Osteoblast (primary cell): ENCODE results near the gene SIGLEC9. TPM values are rescaled to one million over a fixed set of nuclear protein-coding genes. Genes with fewer than 3 reads are reported as not detected.

Experiments used
- DNase-seq: peaks from one replicate; pipeline ENCODE4 v3.0.0; 2011; ENCODE audit warnings: low spot score, mixed read lengths; ENCODE audit not compliant: insufficient read length; ENCODE audit errors: missing footprints
- H2AFZ ChIP-seq: 2 replicates; pipeline ENCODE4 v1.6.0; 2011; ENCODE audit warnings: mild to moderate bottlenecking, low read length
- H3K27ac ChIP-seq: 2 replicates; pipeline ENCODE4 v1.5.1; 2011; ENCODE audit warnings: mild to moderate bottlenecking, low read depth, low read length, moderate library complexity
- H3K27me3 ChIP-seq: 2 replicates; pipeline ENCODE4 v1.6.0; 2012; ENCODE audit warnings: mild to moderate bottlenecking, control low read depth, inconsistent platforms, low read length, moderate library complexity; ENCODE audit not compliant: insufficient read depth
- H3K36me3 ChIP-seq: 2 replicates; pipeline ENCODE4 v1.5.1; 2011; ENCODE audit warnings: mild to moderate bottlenecking, low read length, control low read depth, moderate library complexity; ENCODE audit not compliant: insufficient read depth
- H3K4me1 ChIP-seq: 2 replicates; pipeline ENCODE4 v1.5.1; 2011; ENCODE audit warnings: mild to moderate bottlenecking, low read length, control low read depth, moderate library complexity; ENCODE audit not compliant: insufficient read depth
- H3K4me2 ChIP-seq: 2 replicates; pipeline ENCODE4 v1.6.0; 2011; ENCODE audit warnings: mild to moderate bottlenecking, low read length; ENCODE audit not compliant: insufficient read depth
- H3K4me3 ChIP-seq: fragments of 200-600 bp; sonication (generic); 3 replicates; pipeline ENCODE4 v1.5.1; 2012; ENCODE audit warnings: mild to moderate bottlenecking, low read length, inconsistent platforms; ENCODE audit not compliant: insufficient read depth
- H3K79me2 ChIP-seq: 2 replicates; pipeline ENCODE4 v1.6.0; 2012; ENCODE audit warnings: mild to moderate bottlenecking, low read length, control low read depth, inconsistent platforms; ENCODE audit not compliant: insufficient read depth
- H3K9me3 ChIP-seq: 2 replicates; pipeline ENCODE4 v1.5.1; 2011; ENCODE audit warnings: low read depth, low read length, control low read depth
- H4K20me1 ChIP-seq: 2 replicates; pipeline ENCODE4 v1.6.0; 2012; ENCODE audit warnings: mild to moderate bottlenecking, low read length, control low read depth; ENCODE audit not compliant: insufficient read depth
- CTCF ChIP-seq: IDR thresholded peaks from 2 replicates; pipeline ENCODE4 v1.5.1; 2011; ENCODE audit warnings: mild to moderate bottlenecking, low read depth, low read length, moderate library complexity; ENCODE audit errors: extremely low read depth
- total RNA-seq: library from RNA; depleted of rRNA; stranded (reverse); fragments of >200 nt; gene quantifications from 2 replicates; pipeline ENCODE4 v1.2.3, GENCODE V29; 2012

The SIGLEC9 gene
- total RNA-seq, 1 donor, result not detected

GRCh38 chr19:51083181-51083580 lies 41.5 kb upstream of the SIGLEC9 start:
- H3K4me3 ChIP-seq, result no peak overlapping the region
- no peaks in the 10 kb centered on the region for H3K4me1 ChIP-seq
- no peaks in the 10 kb centered on the region for H3K9me3 ChIP-seq
- no peaks in the 10 kb centered on the region for H3K79me2 ChIP-seq
- no peak for TF ChIP-seq CTCF
- no peak overlapping the region for H2AFZ ChIP-seq
- H3K4me2 ChIP-seq, result no peak overlapping the region
- H3K27ac ChIP-seq, result no peak overlapping the region
- H3K27me3 ChIP-seq, result no peaks in the 10 kb centered on the region
- no peaks in the 10 kb centered on the region for H3K36me3 ChIP-seq
- no peak for DNase-seq
- H4K20me1 ChIP-seq, result no peaks in the 10 kb centered on the region

GRCh38 chr19:51083783-51084182 lies 40.9 kb upstream of the SIGLEC9 start:
- H3K27ac ChIP-seq, result no peak overlapping the region
- peak; percentile 35 for DNase-seq
- H2AFZ ChIP-seq, result no peak overlapping the region
- no peaks in the 10 kb centered on the region for H4K20me1 ChIP-seq
- H3K36me3 ChIP-seq, result no peaks in the 10 kb centered on the region
- H3K4me3 ChIP-seq, result no peak overlapping the region
- no peaks in the 10 kb centered on the region for H3K27me3 ChIP-seq
- H3K4me2 ChIP-seq, result no peak overlapping the region
- H3K9me3 ChIP-seq, result no peaks in the 10 kb centered on the region
- H3K4me1 ChIP-seq, result no peaks in the 10 kb centered on the region
- H3K79me2 ChIP-seq, result no peaks in the 10 kb centered on the region
- TF ChIP-seq CTCF, result no peak

- Histone ChIP-seq H2AFZ (no peak overlapping the region), H4K20me1 (no peaks in the 10 kb centered on the region), H3K4me1 (no peaks in the 10 kb centered on the region), H3K27ac (no peak overlapping the region), H3K9me3 (no peaks in the 10 kb centered on the region), H3K79me2 (no peaks in the 10 kb centered on the region), H3K36me3 (no peaks in the 10 kb centered on the region), H3K4me3 (no peak overlapping the region), H3K27me3 (no peaks in the 10 kb centered on the region), H3K4me2 (no peak overlapping the region)
- DNase-seq, result peak; percentile 67
- TF ChIP-seq CTCF, result no peak
Observed at GRCh38 chr19:51084505-51084904, 40.2 kb upstream of the SIGLEC9 start.

GRCh38 chr19:51086153-51086850 lies 38.4 kb upstream of the SIGLEC9 start:
- Histone ChIP-seq H3K79me2 (no peaks in the 10 kb centered on the region), H3K9me3 (no peaks in the 10 kb centered on the region), H4K20me1 (no peaks in the 10 kb centered on the region), H3K4me2 (no peak overlapping the region), H3K36me3 (no peaks in the 10 kb centered on the region), H3K4me3 (no peak overlapping the region), H3K27me3 (no peaks in the 10 kb centered on the region), H3K27ac (no peak overlapping the region), H2AFZ (no peak overlapping the region), H3K4me1 (no peaks in the 10 kb centered on the region)
- TF ChIP-seq CTCF, result no peak
- DNase-seq, result peak; percentile 67
